ENCODE data around the gene ARSJ. TPM values are rescaled to one million over a fixed set of nuclear protein-coding genes. Genes with fewer than 3 reads are reported as not detected.

Gene ARSJ
- total and polyA plus RNA-seq, 2 experiments from 2014 or later: 4.3 to 6.6 TPM

DNA sequence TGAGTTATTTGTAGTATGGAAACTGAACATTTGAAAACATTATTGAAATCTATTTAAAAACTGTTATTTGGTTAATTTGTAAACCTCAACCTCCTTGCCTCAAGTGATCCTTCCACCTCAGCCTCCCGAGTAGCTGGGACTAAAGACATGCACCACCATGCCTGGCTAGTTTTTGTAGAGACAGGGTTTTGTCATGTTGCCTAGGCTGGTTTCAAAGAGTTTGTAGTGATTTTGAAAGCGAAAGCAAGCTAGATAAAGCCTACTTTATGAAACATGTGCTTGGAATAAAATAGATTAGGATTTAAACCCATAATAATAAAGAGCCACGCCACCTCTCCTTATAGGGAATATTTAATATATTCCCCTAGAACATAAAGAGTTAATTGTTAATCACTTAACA is 23.5 kb downstream of the ARSJ start:
- Histone ChIP-seq H3K27ac (ENCODE audit: low read depth) (no peak overlapping the region), H3K36me3 (ENCODE audit: insufficient read depth) (no peaks in the 10 kb centered on the region), H2AFZ (no peak overlapping the region), H3K79me2 (replicated peaks; ENCODE audit: insufficient read depth) (no peaks in the 10 kb centered on the region), H4K20me1 (replicated peaks; ENCODE audit: insufficient read depth) (no peaks in the 10 kb centered on the region), H3K4me3 (no peak overlapping the region), H3K9me2 (ENCODE audit: insufficient read depth) (no peaks in the 10 kb centered on the region), H3F3A (replicated peaks; ENCODE audit: low read depth) (no peaks in the 10 kb centered on the region), H3K27me3 (ENCODE audit: insufficient read depth) (no peaks in the 10 kb centered on the region), H3K4me1 (ENCODE audit: insufficient read depth) (peaks cover 10% of the 10 kb centered on the region), H3K4me2 (no peak overlapping the region)
- Mint-ChIP-seq H3K9me3 (no peaks in the 10 kb centered on the region), H3K27me3 (ENCODE audit: insufficient read depth, low read depth, poor library complexity) (no peaks in the 10 kb centered on the region), H3K36me3 (ENCODE audit: low read depth) (no peaks in the 10 kb centered on the region), H3K4me3 (no peak overlapping the region), H3K27ac (no peak overlapping the region), H3K4me1 (peaks cover 18% of the 10 kb centered on the region)
- DNase-seq (ENCODE audit: low spot score): no peak
- no peak for ATAC-seq
- TF ChIP-seq CREB1 (CRISPR knock-in tag; IDR thresholded peaks at IDR 0.05; ENCODE audit: low read depth): no peak

- no peak overlapping the region for H3K27ac ChIP-seq (ENCODE audit: low read depth)
- no peak overlapping the region for H3K27ac Mint-ChIP-seq
- TF ChIP-seq CREB1 (CRISPR knock-in tag; IDR thresholded peaks at IDR 0.05; ENCODE audit: low read depth) (no peak), EZH2phosphoT487 (IDR thresholded peaks at IDR 0.05; ENCODE audit: unreplicated experiment) (no peak), POLR2AphosphoS5 (IDR thresholded peaks at IDR 0.05; ENCODE audit: low read depth) (no peak), STAT1 (IDR thresholded peaks at IDR 0.05; ENCODE audit: unreplicated experiment) (no peak), ZNF462 (CRISPR knock-in tag; IDR thresholded peaks at IDR 0.05) (no peak), JUNB (IDR thresholded peaks at IDR 0.05; ENCODE audit: unreplicated experiment) (no peak), ZNF114 (CRISPR knock-in tag; IDR thresholded peaks at IDR 0.05) (no peak), EZH2 (IDR thresholded peaks at IDR 0.05; ENCODE audit: low read depth, unreplicated experiment) (no peak), CTCF (conservative IDR thresholded peaks at IDR 0.05; ENCODE audit: low read depth in 2 of 2) (no peak)
- TF ChIP-seq, protein P1, sequence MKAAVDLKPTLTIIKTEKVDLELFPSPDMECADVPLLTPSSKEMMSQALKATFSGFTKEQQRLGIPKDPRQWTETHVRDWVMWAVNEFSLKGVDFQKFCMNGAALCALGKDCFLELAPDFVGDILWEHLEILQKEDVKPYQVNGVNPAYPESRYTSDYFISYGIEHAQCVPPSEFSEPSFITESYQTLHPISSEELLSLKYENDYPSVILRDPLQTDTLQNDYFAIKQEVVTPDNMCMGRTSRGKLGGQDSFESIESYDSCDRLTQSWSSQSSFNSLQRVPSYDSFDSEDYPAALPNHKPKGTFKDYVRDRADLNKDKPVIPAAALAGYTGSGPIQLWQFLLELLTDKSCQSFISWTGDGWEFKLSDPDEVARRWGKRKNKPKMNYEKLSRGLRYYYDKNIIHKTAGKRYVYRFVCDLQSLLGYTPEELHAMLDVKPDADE (IDR thresholded peaks at IDR 0.05): no peak
Measured at GRCh38 chr4:113955411-113955810, 24.0 kb downstream of the ARSJ start.

More at GRCh38 chr4:113955411-113955810, 24.0 kb downstream of the ARSJ start:
- peaks cover 10% of the 10 kb centered on the region for H3K4me1 ChIP-seq (ENCODE audit: insufficient read depth)
- Mint-ChIP-seq H3K9me3 (no peaks in the 10 kb centered on the region), H3K36me3 (ENCODE audit: low read depth) (no peaks in the 10 kb centered on the region), H3K27me3 (ENCODE audit: insufficient read depth, low read depth, poor library complexity) (no peaks in the 10 kb centered on the region), H3K4me3 (no peak overlapping the region), H3K4me1 (peaks cover 16% of the 10 kb centered on the region)
- ATAC-seq (no peak), DNase-seq (ENCODE audit: low spot score) (no peak)
- no peak overlapping the region for H2AFZ ChIP-seq
- no peak overlapping the region for H3K4me2 ChIP-seq
- H3K79me2 ChIP-seq (replicated peaks; ENCODE audit: insufficient read depth): no peaks in the 10 kb centered on the region
- H3F3A ChIP-seq (replicated peaks; ENCODE audit: low read depth): no peaks in the 10 kb centered on the region
- no peak overlapping the region for H3K4me3 ChIP-seq
- H3K9me2 ChIP-seq (ENCODE audit: insufficient read depth): no peaks in the 10 kb centered on the region
- H4K20me1 ChIP-seq (replicated peaks; ENCODE audit: insufficient read depth): no peaks in the 10 kb centered on the region
- no peaks in the 10 kb centered on the region for H3K27me3 ChIP-seq (ENCODE audit: insufficient read depth)
- no peaks in the 10 kb centered on the region for H3K36me3 ChIP-seq (ENCODE audit: insufficient read depth)

Data from GM23338 (cell line).